ENCODE data around the gene RNF130.

GRCh38 chr5:180069589-180070247 lies 1.8 kb downstream of the RNF130 start:
- TF ChIP-seq POLR2A (IDR thresholded peaks at IDR 0.05) (no peak), CTCF (IDR thresholded peaks at IDR 0.05) (no peak)

Data from vagina (tissue), 2 donors.